GM21447 (cell line): ENCODE measurements around the gene GBP6.
"Not testable (repeated sequence)": the region's sequence is repeated elsewhere in the genome, so short reads cannot be mapped to it uniquely, and the experiment has no call there.

Source experiments
- ATAC-seq: cut with Tn5 transposase; IDR thresholded peaks from one replicate; pipeline ENCODE4 v1.9.1; 2021; ENCODE audit not compliant: unreplicated experiment

GBP6 gene

DNA sequence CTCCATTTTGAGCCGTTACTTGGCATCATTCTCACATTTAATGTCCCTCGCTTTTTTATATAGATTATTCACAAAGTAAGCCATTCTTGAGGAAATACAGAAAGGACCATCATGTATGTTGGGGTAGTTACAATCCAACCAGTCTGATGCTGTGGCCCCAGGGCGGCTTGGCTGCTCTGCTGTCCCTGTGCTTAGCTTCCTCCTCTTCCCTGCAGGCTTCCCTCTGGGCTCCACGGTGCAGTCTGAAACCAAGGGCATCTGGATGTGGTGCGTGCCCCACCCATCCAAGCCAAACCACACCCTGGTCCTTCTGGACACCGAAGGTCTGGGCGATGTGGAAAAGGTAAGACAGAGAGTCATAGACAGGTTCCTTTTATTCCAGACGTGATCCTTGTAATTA, 5.5 kb downstream of the GBP6 start:
- no peak for ATAC-seq

DNA sequence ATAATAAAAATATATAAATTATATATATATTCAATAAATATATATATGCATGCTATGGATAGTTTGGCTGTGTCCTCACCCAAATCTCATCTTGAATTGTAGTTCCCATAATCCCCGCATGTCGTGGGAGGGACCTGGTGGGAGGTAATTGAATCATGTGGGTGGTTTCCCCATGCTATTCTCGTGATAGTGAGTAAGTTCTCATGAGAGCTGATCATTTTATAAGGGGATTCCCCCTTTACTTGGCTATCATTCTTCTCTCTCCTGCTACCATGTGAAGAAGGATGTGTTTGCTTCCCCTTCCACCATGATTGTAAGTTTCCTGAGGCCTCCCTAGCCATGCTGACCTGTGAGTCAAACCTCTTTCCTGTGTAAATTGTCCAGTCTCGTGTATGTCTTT, 10.0 kb downstream of the GBP6 start:
- ATAC-seq: not testable (repeated sequence)

DNA sequence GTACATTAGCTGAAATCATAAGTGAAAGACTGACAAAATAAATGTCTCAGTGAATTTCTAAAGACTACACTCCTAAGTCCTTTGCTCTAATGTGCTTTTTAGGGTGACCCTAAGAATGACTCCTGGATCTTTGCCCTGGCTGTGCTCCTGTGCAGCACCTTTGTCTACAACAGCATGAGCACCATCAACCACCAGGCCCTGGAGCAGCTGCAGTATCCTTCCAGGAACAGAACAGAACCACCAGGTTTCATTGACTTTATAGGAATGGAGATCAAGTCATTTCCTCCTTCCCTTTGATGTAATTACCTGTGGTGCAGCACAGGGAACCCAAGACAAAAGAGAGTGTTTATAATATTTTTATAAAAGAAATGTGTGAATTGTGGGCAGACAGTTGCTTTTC, 14.1 kb downstream of the GBP6 start:
- no peak for ATAC-seq

DNA sequence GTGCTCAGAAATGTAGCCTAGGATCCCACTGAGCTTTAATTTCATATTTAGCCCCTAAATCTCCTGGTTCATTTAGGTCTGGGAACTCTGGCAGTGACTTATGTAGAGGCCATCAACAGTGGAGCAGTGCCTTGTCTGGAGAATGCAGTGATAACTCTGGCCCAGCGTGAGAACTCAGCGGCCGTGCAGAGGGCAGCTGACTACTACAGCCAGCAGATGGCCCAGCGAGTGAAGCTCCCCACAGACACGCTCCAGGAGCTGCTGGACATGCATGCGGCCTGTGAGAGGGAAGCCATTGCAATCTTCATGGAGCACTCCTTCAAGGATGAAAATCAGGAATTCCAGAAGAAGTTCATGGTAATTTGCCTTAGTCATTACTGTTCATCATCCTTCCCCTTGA, 17.8 kb downstream of the GBP6 start:
- no peak for ATAC-seq

DNA sequence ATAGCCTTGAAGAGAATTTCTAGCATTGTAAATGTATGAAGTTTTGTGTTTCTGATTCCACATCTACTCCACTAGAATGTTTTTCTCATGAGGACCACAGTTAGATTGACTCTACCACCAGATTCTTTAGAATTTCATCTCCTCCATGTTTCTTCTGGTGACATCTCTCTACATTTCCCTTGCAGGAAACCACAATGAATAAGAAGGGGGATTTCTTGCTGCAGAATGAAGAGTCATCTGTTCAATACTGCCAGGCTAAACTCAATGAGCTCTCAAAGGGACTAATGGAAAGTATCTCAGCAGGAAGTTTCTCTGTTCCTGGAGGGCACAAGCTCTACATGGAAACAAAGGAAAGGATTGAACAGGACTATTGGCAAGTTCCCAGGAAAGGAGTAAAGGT, 18.6 kb downstream of the GBP6 start:
- no peak for ATAC-seq

DNA sequence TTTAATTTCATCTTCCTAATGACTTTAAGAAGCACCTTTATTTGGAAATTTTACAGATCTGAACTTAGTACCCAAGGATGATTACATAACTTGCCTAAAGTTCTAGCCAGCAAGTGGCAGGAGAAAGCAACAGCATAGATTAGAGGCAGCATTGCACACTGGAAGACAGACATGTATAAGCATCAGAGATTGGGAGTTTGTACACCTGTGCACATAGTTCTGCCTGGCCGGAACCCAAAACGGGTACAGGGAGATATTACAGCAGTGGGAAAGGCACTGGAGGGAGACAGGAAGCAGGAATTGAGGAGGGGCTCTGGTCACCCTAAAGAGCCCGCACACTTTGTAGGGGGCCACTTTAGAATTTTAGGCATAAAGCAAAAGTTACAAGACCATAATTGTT, 19.3 kb downstream of the GBP6 start:
- ATAC-seq: no peak

DNA sequence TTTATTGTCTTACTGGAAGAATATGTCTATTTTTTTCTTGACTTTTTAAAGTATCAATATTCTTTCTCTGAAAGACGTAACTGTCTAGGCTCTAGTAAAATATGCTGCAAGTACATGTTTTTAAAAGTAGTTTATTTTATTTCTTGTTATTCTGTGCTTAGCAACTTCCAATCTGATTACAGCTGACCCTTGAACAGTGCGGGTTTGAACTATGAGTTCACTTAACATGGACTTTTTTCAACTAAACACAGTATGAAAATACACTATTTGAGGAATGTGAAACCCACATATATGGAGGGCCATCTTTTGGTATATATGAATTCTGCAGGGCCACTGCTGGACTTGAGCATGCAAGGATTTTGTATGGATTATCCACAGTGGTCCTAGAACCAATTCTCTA, 26.8 kb downstream of the GBP6 start:
- ATAC-seq: no peak

DNA sequence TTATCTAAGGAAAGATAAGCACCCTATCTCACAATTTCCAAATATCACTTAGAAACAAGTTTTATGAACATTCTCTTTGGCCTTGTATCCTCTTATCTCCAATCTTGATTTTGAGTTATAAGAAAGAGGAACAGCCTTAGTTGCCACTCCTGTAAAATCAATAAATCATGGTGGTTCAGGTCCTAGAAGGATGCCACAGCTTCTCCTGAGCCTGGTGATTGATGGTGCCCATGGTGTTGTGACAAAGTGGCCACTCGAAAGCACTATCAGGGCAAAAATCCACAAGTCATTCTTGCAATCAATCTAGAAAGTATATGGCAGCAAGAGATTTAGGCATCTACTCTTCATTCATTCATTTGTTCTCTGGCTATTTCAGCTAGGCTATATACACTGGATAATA, 27.8 kb downstream of the GBP6 start:
- no peak for ATAC-seq

DNA sequence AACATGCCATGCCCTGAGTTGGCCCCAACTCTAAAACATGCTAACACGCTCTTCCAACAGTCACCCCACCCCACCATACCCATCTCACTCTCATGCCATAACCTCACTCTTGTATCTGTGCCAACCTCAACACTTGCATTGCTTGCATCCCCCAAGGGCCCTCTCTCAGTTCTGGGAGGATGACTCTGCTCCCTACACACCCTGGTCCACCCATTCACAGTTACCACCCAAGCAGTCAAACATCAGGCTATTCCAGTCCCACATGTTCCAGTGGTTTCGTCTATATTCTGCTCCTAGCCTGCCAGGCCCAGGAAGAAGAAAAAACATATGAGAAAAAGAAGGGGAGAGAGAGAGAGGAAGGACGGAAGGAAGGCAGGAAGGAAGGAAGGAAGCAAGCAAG, 31.0 kb downstream of the GBP6 start:
- no peak for ATAC-seq

DNA sequence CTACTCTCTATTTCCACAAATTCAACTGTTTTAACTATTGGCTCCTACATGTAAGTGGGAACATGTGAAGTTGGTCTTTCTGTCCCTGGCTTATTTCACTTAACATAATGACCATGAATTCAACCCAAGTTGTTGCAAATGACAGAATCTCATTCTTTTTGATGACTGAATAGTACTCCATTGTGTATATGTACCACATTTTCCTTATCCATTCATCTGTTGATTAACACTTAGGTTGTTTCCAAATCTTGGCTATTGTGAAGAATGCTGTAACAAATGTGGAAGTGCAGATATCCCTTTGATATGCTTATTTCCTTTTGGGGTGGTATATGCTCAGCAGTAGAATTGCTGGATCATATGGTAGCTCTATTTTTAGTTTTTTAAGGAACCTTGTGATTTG, 33.0 kb downstream of the GBP6 start:
- no peak for ATAC-seq

DNA sequence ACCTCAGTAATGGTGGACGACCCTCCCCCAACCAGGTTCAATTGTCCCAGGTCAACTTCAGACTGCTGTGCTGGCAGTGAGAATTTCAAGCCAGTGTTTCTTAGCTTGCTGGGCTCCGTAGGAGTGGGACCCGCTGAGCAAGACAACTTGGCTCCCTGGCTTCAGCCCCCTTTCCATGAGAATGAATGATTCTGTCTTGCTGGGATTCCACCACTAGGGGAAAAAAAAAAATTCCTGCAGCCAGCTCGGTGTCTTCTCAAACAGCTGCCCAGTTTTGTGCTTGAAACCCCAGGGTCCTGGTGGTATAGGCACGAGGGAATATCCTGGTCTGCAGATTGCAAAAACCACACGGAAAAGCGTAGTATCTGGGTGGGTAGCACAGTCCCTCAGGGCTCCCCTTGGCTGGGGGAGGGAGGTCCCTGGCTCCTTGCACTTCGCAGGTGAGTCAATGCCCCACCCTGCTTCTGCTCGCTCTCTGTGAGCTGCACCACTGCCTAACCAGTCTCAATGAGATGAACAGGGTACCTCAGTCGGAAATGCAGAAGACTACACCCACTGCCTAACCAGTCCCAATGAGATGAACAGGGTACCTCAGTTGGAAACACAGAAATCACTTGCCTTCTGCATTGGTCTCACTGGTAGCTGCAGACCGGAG, 41.5 kb downstream of the GBP6 start:
- ATAC-seq: no peak

DNA sequence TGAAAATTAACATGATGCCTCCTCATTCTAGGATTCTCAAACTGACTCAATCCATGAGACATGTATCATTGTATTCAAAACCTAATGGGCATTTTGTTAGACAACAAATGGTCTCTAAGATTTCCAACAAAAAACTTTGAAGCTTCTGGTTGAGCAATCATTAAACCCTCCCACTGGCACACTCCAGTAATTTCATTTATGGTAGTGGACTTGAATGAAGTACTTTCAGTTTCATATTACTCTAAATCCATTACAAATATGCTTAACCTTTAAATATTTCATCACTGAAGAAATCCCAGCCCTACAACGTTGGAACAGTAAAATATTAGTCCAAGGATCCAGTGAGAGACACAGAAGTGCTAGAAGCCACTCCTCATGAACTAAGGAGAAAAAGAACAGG, 43.5 kb downstream of the GBP6 start:
- ATAC-seq: no peak

DNA sequence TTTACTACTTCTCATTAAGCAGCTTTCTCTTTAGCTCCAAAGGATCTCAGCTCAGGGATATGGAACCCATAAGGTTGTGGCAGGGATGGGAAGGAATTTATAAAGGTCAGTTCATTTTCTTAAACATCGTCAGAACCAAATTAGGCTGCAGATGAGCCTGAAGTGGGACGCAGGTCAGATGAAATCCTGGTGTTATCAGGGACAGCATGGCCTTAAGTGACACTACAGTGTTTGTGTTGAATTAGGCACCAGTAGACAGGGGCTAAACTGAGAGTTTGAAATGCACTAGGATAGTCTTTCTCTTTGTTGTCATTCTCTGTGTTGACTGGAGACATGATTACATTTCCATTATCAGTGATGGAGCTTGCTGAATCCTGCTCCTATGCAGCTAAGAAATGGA, 43.9 kb downstream of the GBP6 start:
- not testable (repeated sequence) for ATAC-seq

DNA sequence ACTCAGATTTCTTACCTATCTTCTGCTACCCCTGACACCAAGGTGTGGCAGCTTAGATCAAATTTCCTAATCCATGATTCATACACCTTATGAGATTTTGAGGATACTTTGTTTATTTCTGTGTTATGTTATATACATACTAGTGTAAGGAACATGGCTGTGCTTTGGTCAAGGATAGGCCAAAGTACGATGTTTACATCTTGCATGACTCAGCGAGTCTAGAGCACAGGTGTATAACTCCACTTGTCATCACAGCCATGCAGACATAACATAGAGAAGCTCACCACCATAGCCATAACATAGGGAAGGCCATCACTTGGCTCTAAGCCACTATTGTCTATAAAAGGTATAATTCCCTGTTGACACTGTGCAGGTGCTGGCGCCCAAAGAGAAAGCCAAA, 61.2 kb downstream of the GBP6 start:
- no peak for ATAC-seq

DNA sequence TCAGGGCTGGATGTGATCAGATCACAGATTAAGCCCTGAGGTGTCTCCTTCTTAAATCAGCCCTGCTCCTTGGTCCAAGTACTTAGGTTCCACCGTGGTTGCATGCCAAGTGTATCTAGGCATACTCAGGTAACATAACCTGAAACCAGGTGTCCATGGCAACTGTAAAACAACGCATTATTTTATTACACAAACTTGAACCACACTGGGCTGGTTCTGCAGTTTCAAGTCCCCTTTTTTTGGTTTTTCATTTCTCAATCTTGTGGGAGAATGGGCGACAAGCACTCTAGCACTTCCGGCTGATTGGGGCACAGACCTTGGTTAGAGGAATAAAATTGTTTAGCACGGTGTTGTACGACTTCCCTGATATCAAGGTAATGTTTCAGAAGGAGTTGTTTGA, 65.2 kb downstream of the GBP6 start:
- no peak for ATAC-seq

DNA sequence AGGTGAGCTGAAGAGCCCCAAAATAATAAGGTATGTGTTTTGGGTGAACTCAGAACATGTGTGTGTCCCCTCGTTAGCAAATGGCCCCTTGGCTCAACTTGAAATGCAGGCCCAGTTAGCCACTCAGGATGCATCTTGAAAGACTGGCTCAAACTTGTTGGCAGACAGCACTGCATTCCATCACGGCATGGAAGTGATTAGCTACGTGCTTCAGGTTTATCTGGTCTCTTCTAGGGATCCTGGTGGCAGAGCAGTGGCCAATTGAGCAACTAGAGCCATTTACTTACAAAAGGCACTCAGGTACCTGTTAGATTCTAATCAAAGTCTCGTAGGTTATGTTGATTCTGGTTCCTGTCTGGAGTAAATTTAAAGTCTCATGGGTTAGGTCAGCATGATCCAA, 65.8 kb downstream of the GBP6 start:
- not testable (repeated sequence) for ATAC-seq

DNA sequence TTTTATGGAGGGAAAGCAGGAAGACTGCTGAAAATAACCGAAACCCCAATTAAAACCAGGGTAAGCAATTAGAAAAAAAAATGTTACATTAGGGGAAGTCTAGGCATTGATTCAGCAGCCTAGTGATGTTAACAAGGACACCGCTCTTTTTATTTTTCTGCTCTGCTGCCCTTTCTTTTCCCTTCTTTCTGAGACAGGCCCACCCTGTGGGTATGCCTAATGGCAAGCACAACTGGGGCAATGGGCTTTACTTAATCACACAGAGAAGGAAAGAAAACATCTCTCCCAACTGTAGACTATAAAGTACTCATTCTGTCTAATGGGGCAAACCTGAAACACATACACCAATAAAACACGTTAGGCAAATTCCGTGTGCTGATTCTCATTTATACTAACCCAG, 69.6 kb downstream of the GBP6 start:
- no peak for ATAC-seq

DNA sequence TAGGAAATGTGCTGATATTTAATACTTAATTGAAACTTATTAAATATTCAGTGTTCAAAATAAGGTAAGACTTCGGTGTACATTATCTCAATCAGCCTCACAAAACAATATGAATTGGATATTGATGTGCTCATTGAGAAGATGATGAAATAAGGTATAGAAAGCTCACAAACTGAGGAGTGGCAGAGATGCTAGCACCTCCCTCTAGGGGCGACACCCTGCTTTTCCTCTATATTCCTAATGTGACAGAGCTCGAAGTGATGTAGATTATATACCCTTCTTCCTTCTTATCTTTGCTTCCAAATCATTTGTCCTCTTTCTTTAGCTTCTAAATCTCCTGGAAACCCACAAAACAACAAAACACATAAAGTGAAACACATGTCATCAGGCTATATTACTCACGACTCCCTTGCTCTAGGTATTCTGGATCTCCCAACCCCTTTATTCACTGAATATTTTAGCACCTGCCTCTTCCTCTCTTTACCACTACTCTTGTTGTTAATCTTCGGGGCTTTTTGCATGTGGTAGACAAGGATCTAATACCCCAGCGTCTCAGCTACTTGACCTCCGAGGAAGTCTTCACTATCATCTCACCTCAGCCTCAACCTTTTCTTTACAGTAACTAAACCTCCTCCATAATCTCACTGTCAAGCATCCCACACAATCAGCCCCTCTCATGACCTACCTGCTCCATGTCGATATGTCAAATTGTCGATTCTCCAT, 70.4 kb downstream of the GBP6 start:
- ATAC-seq: not testable (repeated sequence)
